Stimulated activated CD4-positive, alpha-beta T cell treated with anti-CD3 and anti-CD28 coated beads, Interleukin-12 subunit alpha, Interleukin-12 subunit beta, amount 100 ng/mL, for 48 hours (primary cell): ENCODE measurements around the gene CDCA3.

Experiments used
- DNase-seq, 3 donors: peaks; one replicate each; pipeline ENCODE4 v3.0.0-alpha.2; 2020; ENCODE audit warnings: low read depth in 2 of 3, low spot score in 1 of 3

The CDCA3 gene

GRCh38 chr12:6853626-6854025 is 2.5 kb upstream of the CDCA3 start:
- no peak for DNase-seq

DNA sequence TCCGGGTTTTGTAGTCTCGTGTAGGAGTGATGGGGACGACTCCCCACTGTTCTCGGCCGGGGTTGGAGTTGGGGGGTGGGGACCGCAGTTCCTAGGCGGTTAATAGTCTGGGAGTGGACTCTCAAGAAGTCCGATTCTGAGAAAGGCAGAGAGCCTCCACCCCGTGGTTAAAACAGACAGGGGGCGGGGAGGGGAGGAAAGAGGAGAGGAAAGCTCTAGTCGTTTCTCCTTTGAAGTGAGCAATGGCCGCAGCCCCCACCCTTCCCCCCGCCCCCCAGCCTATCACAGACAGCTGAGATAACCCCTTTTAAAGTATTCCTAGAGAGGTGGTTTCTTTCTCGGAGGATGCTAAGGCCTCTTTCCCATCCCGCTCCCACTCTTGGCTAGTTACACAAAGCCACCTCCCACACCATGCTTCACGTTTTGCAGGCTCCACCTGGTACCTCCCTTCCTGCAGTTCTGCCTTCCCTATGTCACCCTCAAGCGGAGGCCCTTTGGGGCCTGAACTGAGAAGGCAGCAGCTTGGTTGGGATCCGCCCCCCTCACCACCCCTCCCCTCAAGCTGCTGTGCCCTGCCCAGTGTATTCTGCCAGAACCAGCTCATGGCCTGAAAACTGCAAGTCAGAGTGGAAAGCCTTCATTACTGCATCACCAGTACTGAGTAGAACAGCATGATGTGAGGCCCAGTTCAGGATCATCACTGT is 1.7 kb upstream of the CDCA3 start:
- DNase-seq, result peak; percentile 65 to 75 (median 72)

GRCh38 chr12:6851921-6852650 is 1.0 kb upstream of the CDCA3 start, which contains the start of gene USP5:
Gene USP5, plus strand, starts transcription at chr12:6852150. Its CDS starts 30 bp downstream, at chr12:6852180.
- DNase-seq, result peak; percentile 91 to 98 (median 97)

GRCh38 chr12:6850796-6851152 is 312 bp downstream of the CDCA3 start:
- DNase-seq, result no peak

DNA sequence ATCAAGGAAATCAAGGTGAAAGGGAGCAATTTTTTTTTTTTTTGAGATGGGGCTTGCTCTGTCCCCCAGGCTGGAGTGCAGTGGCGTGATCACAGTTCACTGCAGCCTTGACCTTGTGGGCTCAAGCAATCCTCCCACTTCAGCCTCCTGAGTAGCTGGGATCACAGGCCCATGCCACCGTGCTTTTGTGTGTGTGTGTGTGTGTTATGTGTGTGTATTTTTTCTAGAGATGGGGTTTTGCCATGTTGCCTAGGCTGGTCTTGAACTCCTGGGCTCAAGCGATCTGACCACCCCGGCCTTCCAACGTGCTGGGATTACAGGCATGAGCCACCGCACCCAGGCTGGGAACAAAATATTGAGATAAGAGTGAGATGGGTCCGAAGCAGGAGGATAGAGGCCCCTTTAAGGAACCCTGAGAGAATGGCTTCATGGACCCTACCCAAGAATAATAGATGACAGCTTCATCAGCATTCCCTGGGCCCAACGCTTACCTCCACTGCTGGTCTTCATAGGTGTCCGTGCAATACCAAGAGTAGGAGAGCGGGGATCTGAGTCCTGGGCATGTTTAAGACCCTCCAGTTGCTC is 1.0 kb downstream of the CDCA3 start:
- no peak for DNase-seq

DNA sequence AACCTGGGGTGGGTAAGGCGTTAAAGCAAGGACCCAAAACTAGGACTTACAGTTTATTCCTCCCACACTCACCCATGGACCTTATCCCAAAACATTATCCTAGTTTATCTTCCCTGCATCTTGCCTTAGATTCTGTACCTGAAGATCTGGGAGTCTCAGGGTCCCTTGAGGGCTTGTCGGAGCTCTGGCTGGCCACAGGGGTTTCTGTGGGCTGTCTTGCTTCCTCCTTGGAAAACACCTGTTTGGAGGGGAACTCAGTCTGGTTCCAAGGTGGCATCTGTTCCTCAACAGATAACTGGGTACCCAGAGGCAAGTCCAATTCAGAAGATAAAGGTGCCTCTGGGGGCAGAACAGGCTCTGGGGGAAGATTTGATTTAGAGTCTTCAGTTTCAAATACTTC is 1.7 kb downstream of the CDCA3 start:
- DNase-seq, result no peak

DNA sequence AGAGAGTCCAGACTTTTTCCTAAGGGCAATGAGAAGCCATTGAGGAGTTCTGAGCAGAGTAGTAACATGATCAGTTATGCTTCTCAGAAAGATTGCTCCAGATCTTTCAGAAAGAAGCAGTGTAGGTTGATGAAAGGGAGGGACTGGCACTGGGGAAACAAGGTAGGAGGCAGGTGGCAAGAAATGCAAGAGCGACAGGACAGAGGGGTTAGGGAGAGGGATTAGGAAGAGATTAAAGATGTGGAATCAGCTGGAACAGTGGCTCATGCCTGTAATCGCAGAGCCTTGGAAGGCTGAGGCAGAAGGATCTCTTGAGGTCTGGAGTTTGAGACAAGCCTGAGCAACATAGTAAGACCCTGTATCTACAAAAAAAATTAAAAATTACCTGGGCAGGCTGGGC is 3.4 kb downstream of the CDCA3 start:
- no peak for DNase-seq

DNA sequence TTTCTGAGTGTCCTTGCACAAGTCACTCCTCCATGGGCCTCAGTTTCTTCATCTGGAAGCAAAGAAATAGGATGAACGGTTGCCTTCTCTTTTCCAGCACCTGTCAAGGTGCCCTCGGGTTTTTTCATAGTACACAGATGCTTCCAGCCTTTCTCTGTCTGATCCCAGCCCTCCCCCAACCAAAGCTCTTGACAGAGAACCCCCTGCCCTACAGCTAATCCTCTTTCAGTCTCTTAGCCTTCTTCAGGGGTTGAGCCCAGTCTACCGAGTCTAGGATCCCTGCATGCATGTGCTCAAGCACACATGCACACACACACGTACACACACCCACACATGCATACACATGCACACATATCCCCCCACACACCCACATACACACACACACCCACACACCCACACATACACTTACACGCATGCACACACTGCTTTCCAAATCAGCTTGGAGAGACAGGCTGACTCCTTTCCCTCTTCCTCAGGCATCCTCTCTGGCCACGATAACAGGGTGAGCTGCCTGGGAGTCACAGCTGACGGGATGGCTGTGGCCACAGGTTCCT is 4.7 kb downstream of the CDCA3 start:
- no peak for DNase-seq

DNA sequence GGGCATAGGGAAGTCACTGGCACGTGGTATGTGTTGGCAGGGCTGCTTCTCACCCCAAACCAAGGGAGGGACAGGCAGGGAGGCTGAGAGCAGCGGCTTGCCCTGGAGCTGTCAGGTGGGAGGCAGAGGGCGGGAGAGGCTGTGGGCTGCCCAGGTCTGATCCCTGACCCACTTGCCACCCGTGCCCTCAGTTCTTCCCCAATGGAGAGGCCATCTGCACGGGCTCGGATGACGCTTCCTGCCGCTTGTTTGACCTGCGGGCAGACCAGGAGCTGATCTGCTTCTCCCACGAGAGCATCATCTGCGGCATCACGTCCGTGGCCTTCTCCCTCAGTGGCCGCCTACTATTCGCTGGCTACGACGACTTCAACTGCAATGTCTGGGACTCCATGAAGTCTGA is 5.7 kb downstream of the CDCA3 start:
- no peak for DNase-seq

GRCh38 chr12:6843118-6843902 is 7.8 kb downstream of the CDCA3 start:
- no peak for DNase-seq

DNA sequence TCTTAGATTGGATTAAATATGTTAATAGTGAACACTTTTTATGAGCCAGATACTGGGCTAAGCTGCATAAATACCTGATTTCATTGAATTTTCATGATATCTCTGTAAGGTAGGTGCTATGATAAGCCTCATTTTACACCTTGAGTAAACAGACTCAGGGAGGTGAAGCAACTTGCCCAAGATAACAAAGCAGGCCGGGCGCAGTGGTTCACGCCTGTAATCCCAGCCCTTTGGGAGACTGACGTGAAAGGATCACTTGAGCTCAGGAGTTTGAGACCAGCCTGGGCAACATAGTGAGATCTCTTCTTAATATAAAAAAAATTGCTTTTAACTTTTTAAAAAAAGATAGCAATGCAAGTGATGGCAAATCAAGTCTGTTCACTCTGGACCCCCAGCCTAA is 9.0 kb downstream of the CDCA3 start:
- DNase-seq, result no peak

GRCh38 chr12:6840761-6841515 is 10.1 kb downstream of the CDCA3 start, which contains the start of gene GNB3:
Gene GNB3, plus strand, starts transcription at chr12:6840925. Its CDS starts 363 bp downstream, at chr12:6841288.
- no peak for DNase-seq

DNA sequence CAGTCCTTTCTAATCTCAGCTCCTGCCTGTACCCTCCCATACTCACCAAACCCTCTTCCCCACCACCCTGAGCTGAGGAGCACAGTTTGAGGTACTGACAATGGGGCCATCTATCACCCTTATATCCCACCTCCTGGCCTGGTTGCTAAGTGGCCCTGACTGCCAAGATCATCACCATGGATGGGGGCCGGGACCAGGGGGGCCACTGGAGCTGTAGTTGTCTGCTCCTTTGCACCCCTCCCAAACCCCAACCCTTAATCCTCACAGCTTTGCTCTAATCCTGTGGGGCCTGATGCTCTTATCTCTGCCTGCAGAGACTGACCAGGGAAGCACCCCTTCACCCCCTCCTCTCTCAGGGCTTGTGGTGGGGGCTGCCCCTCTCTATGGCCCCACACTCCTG is 10.8 kb downstream of the CDCA3 start:
- no peak for DNase-seq

DNA sequence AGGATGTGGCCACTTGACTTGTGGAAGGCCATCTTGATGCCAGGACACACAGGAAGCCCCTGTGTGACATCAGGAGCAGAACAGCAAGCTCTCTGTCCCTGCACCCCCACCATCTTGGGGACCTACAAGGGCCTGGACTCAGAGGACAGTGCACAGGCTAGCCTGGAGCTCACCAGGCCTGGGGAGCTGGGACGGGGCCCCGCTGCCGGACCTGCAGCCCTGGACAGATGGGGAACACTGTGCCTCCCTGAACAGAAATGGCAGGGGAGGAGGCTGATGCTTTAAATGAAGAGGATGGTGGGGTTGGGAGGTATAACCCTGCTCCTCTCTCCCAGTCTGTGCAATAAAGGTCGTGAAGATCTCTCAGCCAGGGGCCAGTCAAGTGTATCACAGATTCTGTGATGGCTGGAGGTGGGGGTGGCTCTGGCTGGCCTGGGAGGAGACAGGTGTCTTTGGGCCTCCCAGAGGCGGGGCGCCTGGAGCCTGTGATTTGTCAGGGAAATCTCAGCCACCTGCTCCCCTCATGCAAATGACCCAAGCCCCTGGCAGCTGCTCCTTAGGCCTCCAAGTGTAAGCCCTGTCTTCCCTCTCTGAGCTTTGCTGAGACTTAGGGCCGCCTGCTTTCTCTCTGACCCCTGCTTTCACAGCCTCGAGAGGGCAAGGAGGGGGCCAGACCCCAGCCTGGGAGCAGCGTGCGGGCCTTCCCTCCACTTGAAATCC is 11.4 kb downstream of the CDCA3 start:
- no peak for DNase-seq

GRCh38 chr12:6838854-6839253 is 12.2 kb downstream of the CDCA3 start:
- no peak for DNase-seq

DNA sequence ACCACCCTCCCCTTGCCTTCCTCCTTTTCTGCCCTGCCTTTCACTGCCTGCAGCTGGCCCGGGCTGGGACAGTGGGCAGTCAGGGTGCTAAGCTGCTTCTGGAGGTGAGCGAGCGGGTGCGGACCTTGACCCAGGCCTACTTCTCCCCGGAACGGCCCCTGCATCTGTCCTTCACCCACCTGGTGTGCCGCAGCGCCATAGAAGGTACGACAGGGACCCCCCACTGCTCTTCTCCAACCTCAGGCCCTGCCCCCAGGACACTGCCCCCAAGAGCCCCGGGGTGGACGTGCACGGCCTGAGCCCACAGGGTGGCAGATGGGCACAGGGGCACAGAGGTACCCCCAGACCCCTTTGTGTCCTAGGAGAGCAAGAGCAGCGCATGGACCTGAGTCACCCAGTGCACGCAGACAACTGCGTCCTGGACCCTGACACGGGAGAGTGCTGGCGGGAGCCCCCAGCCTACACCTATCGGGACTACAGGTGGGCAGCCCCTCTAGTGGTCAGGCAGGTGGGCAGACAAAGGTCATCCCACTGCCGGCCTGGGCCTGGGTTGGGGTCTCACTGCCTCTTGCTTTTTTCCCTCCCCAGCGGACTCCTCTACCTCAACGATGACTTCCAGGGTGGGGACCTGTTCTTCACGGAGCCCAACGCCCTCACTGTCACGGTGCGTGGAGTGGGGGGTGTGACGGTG is 13.6 kb downstream of the CDCA3 start:
- no peak for DNase-seq

GRCh38 chr12:6836851-6837250 is 14.2 kb downstream of the CDCA3 start:
- DNase-seq, result no peak

GRCh38 chr12:6834873-6835272 is 16.2 kb downstream of the CDCA3 start:
- no peak for DNase-seq

DNA sequence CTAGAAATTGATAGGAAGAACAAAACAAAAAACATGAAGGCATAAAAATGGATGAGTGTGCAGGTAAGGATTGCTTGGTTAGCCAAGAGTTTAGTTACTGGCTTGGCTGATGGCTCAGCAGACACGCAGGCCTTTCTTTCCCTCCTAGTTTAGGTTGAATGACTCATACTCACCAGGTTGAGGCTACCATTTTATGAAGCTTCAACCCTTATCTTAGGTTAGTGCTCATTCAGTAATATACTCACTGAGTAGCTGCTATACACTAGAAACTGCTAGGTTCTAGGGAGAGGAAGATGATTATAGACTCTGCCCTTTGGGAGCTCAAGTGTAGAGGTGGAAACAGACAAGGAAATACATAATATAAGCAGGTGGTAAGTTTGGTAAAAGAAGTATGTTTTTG is 16.8 kb downstream of the CDCA3 start:
- DNase-seq, result no peak
